Measurements from ENCODE around the gene ABHD11.
A peak's percentile ranks its signal among the peaks of the same experiment; 100 is the strongest.
"Not testable (repeated sequence)": the region's sequence is repeated elsewhere in the genome, so short reads cannot be mapped to it uniquely, and the experiment has no call there.

ABHD11 gene, protein sequence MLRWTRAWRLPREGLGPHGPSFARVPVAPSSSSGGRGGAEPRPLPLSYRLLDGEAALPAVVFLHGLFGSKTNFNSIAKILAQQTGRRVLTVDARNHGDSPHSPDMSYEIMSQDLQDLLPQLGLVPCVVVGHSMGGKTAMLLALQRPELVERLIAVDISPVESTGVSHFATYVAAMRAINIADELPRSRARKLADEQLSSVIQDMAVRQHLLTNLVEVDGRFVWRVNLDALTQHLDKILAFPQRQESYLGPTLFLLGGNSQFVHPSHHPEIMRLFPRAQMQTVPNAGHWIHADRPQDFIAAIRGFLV

DNA sequence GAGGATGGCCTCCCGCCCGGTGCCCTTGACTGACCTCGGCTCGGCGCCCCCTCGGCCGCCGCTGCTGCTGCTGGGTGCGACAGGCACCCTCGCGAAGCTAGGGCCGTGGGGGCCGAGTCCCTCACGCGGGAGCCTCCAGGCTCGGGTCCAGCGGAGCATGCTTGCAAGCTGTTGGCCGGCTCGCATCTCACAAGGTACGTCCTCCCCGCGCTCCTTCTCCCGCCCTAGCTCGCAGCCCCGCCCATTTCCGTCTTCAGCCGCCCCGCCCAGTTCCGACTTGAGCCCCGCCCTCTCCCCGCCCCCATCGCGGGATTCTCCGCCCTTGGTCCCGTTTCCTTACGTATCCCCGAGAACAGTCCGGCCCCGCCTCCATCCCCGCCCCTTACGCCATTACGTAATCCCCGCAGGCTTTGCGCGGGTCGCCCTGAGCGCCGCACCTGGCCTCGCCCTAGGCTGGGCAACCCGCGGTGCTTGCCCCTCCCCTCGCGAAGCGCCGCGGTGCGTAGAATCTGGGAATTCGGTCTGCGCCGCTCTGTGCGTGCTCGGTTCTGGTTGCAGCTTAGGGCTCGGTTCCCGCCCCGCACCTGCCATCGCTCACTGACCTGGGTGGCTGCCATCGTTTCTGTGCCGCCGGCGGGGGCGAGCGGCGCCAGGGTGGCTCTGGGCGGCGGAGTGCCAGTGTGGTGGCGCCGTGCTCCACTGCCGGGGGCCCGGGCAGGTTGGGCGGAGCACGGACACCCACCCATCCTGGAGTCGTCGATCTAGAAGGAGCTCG, at the start of gene ABHD11:
ABHD11 (minus strand) TSS at position 191 of the 775 bp plus-strand sequence; CDS start at position 159, 32 bp downstream.
- peak; percentile 94 for DNase-seq

DNA sequence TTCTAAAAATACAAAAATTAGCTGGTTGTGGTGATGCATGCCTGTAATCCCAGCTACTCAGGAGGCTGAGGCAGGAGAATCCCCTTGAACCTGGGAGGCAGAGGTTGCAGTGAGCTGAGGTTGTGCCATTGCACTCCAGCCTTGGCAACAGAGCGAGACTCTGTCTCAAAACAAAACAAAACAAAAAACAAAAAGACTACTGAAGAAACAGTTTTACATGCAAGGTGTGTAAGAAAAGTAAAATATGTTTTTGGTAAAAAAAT, 49.1 kb upstream of the ABHD11 start:
- not testable (repeated sequence) for DNase-seq

DNA sequence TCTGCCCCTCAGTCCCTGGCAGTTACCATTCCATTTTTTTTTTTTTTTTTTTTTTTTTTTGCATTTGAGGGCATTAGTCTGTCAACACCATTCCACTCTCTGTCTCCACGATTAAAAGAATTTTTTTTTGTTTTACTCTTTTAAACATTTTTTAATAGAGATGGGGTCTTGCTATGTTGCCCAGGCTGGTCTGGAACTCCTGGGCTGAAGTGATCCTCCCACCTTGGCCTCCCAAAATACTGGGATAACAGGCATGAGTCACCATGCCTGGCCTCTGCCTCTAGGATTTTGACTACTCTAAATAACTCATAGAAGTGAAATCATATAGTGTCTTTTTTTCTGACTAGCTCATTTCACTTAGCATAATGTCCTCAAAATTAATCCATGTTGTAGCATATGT, 48.0 kb upstream of the ABHD11 start:
- DNase-seq: no peak

DNA sequence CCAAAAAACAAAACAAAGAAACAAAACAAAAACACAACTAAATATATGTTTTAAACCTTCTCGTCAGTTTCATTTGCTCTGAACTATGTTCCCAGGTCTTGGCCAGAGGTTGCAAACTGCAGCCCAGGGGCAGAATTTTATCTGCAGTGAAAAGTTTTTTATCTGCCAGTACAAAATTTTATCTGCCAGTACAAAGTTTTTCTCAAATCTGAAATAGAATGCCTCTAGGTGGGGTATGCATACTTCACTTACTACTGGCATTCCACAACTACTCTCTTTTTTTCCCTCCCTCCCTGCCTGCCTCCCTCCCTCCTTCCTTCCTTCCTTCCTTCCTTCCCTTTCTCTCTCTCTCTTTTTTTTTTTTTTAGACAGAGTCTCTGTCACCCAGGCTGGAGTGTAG, 40.9 kb upstream of the ABHD11 start:
- DNase-seq: no peak

DNA sequence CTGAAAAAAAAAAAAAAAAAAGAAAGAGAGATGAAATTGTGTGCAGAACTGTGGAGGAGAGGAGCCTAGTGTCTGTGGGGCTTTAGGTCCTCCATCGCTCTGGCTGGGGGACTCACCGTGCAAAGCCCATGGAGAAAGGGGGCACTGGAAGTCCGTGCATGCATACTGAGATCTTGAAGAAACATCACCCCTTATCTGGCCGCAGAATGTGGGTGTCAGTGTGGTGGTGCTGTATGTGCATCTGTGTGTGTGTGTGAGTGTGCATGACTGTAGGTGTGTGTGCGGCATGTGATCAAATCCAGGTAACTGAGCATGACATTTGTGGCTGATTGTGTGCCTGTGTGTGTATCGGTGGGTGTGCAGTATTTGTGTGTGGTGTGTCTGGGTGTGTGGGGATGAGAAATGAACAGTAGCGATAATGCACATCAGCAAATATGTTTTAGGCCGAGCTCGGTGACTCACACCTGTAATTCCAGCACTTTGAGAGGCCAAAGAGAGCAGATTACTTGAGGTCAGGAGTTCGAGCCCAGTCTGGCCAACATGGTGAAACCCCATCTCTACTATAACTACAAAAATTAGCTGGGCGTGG, 40.3 kb upstream of the ABHD11 start:
- no peak for DNase-seq

DNA sequence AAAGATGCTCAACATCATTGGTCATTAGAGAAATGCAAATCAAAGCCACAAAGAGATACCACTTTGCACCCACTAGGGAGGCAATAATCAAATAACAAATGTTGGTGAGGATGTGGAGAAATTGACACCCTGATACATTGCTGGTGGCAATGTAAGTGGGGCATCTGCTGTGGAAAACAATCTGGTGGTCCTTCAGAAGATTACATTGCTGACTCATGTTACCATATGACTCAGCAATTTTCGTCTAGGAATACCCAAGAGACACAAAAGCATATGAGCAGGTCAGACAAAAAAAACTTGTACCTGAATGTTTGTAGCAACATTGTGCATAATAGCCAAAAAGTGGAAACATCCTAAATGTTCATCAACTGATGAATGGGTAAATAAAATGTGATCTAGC, 36.3 kb upstream of the ABHD11 start:
- DNase-seq: no peak

DNA sequence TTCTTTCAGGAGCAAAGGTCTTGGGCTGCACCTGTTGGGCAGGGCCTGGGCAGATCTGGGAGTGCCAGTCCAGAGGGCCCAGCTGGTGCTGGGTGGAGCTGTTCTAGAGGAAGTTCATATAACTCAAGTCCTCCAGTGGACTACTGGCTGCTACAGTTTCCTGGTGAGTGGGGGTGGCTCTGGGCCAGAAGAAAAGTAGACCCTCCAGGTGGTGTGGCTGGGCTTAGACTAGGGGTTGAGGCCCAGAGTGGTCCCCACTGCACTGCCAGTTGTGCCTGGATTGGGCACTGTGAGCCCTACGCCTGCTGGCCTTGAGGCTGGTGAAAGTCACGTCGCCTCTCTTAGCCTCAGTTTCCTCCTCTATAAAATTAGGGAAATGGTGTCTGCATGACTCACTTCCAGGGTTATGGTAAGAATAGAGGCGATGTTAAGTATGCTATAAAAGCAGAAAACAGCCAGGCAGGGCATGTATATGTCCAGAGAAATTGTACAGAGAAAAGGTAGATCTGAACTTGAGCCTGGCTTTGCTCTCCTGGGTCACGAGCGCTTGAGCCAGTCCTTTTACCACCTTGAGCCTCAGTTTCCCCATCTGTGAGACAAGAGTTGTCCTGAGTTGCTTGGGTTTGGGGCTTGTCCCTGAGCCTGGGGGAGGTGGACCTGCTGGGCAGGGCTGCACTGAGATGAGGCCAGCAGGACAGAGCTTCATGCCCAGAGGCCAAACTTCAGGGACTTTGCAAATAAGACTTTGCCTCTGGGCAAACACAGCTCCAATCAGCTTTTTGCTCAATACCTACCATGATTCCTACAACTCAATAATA, 35.3 kb upstream of the ABHD11 start:
- DNase-seq: no peak

DNA sequence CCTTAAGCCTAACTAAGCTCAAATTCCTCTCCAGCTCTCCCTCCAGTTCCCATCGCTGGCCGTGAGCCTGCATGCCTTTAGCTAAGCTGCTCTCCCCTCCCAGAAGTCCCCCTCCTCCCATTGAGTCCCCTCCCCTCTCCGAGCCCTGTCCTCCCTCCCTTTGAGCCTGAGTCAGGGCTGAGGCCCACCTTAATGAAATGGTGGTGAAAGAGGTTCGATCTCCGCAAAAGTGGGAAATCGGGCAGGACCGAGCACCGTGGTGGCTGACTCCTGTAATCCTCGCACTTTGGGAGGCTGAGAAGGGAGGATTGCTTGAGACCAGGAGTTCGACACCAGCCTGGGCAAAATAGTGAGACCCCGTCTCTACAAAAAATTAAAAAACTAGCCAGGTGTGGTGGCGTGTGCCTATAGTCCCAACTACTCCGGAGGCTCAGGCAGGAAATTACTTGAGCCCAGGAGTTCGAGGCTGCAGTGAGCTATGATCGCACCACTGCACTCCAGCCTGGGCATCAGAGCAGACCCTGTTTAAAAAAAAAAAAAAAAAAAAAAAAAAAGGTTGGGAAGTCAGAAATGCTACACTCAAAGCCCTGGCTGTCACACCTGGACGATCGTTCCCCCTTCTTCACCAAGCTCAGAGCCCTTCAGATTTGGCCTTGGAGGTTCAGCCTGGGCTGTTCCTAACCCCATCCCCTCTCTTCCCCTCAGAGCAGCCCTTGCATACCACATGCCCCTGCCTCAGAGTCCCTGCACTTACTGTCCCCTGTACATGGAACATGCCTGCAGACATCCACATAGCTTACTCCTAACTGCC, 32.5 kb upstream of the ABHD11 start:
- no peak for DNase-seq

DNA sequence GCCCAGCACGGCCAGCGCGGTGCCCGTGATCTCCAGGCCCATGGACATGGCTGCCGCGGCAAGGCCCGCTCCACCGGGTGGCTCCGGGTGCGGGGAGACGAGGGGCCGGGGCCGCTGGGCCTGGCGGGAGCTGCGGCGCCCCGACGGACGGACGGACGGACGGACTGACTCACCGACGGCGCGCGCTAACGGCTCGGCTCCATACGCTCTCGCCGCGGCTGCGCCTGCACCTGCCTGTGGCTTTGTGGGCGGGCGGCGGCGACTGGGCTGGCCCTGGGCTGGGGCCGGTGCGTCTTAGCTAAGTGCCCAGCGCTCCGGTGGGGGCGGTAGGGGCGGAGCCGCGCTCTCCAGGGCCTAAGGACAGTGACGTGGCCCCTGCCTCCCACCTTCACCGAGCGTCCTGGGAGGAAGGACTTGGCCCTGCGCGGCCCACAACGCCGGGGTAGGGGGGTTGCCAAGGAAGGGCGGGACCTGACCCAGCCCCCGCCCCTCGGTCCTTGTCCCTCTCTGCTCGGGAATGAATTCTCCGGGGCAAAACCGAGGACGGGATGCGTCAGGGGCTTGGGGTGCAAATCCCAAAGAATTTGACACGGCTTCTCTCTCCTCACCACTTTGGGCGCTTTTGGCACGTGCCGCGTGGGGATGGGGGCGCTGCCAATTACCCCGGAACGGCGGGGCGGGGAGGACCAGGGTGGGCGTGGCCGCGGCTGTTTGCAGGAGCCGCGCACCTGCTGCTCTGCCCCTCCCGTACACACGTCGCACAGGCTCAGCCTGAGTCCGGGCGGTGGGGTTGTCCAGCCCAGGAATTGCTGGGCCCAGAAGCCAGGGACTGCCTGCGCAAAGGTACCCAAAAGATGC, 31.6 kb upstream of the ABHD11 start, which contains the start of gene CLDN3:
CLDN3 (minus strand) TSS at position 269 of the 858 bp plus-strand sequence; CDS start at position 48, 221 bp downstream.
- peak; percentile 90 for DNase-seq

DNA sequence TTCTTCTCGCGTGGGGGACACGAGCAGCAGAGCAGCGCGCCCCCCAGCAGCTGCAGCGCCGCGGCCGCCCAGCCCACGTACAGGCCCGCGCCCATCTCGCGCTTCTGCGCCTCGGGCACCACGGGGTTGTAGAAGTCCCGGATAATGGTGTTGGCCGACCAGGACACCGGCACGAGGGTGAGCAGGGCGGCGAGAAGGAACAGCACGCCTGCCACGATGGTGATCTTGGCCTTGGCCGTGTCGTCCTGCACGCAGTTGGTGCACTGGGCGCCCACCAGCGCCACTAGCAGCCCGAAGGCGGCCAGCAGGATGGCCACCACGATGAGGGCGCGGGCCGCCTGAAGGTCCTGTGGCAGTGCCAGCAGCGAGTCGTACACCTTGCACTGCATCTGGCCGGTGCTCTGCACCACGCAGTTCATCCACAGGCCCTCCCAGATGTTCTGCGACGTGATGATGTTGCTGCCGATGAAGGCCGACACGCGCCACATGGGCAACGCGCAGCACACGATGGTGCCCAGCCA, 30.9 kb upstream of the ABHD11 start:
- DNase-seq: peak; percentile 55

DNA sequence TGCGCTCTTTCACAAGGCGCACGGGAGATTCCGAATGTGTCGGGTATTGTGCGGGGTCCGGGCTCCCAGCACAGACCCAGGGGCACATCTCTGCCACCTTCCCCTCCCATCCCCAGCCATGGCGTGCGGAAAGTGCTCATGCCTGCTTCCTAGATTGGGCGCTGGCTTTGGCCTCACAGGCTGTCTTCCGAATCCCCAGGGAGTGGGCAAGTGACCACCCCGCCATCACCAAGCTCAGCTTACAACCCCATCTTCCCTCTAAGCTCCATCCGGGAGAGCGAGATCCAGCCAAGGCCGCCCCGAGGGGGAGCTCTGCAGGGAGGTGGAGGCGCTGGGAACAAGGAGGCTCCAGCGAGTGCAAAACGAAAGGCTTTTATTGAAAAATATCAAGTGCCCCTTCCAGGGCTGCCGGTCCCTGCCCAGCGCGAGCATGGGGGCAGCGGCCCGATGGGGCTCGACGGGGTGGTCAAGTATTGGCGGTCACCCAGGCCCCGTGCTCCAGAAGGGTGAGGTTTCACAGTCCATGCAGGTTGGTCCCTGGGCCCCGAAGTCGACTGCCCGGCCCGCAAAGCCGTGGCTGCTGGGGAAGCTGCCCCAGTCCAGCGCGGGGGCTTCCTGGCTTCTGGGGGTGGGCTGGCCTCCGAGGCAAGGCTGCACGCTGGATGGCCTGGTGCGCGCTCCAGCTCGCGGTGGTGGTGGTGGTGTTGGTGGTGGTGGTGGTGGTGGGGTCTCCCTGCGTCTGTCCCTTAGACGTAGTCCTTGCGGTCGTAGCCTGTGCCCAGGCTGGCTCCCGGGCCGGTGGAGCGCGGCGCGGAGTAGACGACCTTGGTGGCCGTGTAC, 30.3 kb upstream of the ABHD11 start:
- peak; percentile 26 for DNase-seq

DNA sequence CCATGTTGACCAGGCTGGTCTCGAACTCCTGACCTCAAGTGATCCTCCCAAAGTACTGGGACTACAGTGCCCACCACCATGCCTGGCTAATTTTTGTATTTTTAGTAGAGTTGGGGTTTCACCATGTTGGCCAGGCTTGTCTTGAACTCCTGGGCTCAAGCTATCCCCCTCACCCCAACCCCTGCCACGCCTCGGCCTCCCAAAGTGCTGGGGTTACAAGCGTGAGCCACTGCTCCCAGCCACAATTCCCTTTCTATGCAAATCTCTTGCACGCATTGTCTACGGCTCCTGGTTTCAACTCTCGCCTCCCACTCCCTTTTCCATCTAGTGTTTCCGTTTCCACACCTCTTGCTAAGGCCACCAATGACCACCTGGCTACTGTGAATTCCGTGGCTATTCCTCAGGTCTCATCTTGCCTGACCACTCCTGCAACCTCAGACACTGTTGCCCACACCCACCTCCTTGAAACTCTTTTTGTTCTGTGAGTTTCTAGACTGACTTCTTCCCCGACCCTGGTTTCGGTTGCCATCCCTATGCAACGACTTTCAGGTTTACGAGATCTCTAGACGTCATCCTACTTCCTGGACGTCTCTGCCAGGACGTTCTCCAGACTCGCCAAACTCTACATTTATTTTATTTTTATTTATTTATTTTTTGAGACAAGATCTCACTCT, 28.1 kb upstream of the ABHD11 start:
- DNase-seq: no peak

DNA sequence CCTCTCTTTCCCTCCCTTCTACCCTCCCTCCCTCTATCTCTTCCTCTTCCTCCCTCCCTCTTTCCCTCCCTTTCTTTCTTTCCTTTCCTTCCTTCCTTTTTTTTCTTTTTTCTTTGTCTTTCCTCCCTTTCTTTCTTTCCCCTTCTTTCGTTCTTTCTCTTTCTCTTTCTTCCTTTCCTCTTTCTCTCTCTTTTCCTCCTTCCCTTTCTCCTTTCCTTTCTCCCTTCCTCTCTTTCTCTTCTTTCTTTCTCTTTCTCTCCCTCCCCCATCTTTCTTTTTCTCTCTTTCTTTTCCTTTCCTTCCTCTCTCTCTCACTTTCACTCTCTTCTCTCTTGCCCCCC, 24.0 kb upstream of the ABHD11 start:
- DNase-seq: no peak

DNA sequence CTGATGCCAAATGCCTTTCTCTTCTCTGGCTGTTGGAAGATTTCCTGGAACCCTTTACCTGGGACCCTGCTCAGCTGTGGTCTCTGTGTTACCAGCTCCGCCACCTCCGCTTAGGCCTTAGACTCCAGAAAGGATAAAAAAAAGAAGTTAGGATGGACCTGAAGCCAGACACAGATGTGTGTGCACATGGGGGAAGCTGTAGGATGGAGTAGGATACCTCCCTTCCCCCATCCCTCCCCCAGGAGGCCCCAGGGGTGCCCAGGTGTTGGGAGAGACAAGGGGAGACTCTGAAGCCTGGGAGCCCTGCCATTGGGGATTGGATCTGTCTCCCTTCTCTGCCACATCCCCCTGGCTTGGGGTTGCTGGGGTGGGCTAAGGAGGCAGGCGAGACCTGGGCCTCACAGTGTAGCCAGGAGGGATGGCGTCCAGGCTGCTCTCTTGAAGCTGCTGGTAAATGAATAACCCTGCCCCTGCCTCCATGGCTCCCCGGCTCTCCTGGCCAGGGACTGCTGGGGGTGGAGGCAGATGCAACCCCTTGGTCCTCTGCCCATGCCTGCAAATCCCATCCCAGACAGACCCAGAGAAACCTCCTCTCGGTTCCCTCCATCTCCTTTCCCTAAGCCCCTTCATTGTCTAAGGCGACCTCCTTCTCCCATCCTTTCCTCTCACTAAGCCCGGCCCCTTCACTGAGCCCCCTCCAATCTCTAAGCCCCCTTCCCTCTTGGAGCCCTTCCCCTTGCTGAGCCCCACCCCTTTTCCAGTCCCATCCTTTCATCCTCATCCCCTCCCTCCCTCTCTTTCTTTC, 23.5 kb upstream of the ABHD11 start:
- no peak for DNase-seq

DNA sequence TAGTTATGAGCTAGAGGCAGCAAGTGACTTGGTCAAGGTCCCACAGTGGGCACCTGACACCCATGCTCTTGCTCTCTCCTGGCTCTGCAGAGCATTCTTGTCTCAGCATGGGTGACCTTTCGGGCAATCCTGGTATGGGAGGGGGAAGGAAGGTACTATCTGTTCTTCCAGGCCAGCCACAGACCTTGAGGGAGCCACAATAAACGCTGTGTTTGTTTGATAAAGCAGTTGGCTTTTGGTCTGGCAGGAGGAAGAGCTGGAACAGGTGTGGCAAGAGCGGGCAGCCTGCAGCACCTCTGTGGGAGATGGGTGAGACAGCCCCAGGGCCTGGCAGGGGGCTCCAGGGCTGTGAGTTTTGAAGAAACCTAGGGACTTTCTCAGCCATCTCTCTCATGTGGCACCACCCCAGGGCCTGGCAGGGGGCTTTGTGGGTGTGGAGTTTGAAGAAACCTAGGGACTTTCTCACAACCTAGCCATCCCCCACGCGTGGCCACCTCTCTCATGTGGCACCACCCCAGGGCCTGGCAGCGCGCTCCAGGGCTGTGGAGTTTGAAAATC, 20.1 kb upstream of the ABHD11 start:
- no peak for DNase-seq

DNA sequence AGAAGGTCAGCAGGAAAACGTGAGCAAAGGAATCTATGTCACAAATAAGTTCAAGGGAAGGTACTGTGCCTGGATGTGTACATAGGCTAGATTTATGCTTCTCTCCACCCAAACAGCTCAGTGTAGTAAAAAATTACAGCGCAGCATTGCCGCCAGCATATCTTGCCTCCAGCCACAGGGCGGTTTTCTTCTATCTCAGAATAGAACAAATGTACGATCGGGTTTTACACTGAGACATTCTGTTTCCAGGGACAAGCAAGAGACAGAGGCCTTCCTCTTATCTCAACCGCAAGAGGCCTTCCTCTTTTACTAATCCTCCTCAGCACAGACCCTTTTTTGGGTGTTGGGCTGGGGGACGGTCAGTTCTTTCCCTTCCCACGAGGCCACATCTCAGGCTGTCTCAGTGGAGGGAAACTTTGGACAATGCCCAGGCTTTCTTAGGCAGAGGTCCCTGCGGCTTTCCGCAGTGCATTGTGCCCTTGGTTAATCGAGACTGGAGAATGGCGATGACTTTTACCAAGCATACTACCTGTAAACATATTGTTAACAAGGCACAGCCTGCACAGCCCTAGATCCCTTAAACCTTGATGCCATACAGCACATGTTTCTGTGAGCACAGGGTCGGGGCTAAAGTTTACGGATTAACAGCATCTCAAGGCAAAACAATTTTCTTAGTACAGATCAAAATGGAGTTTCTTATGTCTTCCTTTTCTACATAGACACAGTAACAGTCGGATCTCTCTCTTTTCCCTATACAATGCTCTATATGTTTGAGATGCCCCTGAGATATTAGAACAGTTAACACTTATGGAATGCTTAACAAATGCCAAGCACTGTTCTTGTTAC, 11.6 kb upstream of the ABHD11 start:
- no peak for DNase-seq

DNA sequence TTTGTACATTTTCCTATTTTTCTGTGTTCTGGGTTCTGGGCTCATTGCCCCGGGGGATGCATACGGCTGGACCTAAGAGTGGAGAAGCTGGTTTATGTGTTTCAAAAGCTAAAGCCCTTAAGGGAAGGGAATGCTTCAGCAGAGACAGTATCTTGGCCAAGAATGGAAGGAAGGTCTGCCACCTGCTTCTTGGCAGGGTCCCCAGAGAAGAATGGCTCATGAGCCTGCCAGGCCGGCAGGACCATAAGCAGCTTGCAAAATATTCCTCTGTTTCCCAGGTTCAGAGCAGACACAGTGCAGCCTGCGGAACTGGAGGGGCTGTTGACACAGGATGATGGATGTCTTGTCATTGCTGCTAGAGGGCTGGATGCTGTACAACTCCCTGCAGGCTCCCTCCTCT, 7.8 kb upstream of the ABHD11 start:
- DNase-seq: no peak

Measured in NCI-H1105 treated with DMSO at 0.1 percent for 48 hours (cell line).